NCI-H1694 (cell line): Measurements from ENCODE around the gene PRR19.
A peak's percentile ranks its signal among the peaks of the same experiment; 100 is the strongest.

Experiments
- DNase-seq: peaks from one replicate; lab custom pipeline; 2025; lab: John Stamatoyannopoulos, UW

The PRR19 gene

GRCh38 chr19:42295342-42295741 lies 6.6 kb upstream of the PRR19 start:
- DNase-seq, result no peak

DNA sequence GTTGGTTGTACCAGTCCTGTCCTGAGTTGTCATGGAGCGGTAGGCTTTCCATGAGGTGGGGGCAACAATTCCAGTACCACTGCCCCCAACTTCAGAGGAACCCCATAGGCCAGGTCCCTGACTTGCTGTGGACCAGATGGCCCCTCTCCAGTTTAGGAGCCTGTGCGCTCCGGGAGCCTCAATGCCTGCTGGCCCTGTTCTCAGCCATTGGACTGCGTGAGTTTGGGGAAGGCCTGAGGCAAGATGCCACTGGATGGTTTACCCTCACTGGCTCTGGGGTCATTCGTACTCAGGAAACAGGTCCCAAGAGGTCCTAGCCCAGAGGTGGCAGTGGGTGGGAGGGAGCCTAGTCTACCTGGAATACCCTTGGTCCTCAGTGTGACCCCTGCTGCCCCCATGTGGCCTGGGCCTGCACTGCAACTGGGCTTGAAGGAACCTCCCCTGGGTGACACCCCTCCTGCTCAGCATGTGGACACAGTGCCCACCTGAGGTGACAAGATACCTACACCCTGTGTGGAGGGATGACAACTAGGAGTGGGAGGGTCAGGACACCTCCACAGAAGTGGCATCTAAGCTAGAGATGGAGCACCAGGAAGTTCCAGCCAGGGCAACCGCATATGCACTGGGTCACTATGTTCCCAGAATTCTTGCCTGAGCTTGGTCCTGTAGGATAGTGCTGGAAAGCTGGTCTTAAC lies 6.0 kb upstream of the PRR19 start:
- DNase-seq, result peak; percentile 84

- no peak for DNase-seq
These were observed 4.9 kb upstream of the PRR19 start for GRCh38 chr19:42297039-42297438.

- no peak for DNase-seq
These were observed 1.2 kb downstream of the PRR19 start for GRCh38 chr19:42303101-42303464.

DNA sequence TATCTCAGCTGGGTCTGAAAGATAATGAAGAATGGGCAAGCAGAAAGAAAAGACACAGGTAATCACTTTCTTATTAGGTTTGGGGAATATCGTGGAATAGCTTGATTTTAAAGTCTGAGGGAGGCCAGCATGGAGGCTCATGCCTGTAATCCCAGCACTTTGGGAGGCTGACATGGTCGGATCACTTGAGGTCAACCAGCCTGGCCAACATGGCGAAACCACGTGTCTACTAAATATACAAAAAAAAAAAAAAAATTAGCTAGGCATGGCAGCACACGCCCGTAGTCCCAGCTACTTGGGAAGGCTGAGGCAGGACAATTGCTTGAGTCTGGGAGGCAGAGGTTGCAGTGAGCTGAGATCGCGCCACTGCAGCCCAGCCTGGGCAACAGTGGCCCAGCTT lies 1.9 kb downstream of the PRR19 start:
- DNase-seq, result no peak

GRCh38 chr19:42306646-42307045 lies 4.7 kb downstream of the PRR19 start:
- DNase-seq, result no peak

DNA sequence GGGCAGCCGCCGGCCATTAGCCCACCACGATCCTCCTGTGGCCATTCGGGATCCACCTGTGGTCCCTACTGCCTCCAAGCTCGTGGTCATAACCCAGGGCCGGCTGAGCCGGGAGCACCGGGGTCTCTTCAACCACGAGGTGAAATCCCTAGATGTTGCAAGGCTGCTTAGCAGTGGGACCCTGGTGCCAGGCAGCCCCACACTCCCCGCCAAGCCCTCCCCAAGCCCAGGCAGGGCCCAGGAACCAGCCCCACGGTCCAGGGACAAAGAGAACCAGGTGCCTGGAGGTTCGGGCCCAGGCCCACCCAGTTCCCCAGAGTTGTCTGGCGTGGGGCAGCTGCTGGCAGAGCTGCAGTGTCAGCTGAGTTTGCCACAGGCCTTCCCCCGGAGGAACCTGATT lies 7.8 kb downstream of the PRR19 start:
- no peak for DNase-seq

GRCh38 chr19:42311657-42312056 lies 9.7 kb downstream of the PRR19 start:
- DNase-seq, result no peak

GRCh38 chr19:42312370-42312769 lies 10.4 kb downstream of the PRR19 start:
- DNase-seq, result no peak

GRCh38 chr19:42313096-42313839 lies 11.3 kb downstream of the PRR19 start, which contains the start of gene TMEM145:
Gene TMEM145 (plus strand): TSS chr19:42313309. CDS start chr19:42313377, 68 bp downstream.
- DNase-seq, result no peak

- DNase-seq, result no peak
These were observed 12.2 kb downstream of the PRR19 start for GRCh38 chr19:42313840-42314755.

- no peak for DNase-seq
These were observed 13.1 kb downstream of the PRR19 start for GRCh38 chr19:42315024-42315423.

DNA sequence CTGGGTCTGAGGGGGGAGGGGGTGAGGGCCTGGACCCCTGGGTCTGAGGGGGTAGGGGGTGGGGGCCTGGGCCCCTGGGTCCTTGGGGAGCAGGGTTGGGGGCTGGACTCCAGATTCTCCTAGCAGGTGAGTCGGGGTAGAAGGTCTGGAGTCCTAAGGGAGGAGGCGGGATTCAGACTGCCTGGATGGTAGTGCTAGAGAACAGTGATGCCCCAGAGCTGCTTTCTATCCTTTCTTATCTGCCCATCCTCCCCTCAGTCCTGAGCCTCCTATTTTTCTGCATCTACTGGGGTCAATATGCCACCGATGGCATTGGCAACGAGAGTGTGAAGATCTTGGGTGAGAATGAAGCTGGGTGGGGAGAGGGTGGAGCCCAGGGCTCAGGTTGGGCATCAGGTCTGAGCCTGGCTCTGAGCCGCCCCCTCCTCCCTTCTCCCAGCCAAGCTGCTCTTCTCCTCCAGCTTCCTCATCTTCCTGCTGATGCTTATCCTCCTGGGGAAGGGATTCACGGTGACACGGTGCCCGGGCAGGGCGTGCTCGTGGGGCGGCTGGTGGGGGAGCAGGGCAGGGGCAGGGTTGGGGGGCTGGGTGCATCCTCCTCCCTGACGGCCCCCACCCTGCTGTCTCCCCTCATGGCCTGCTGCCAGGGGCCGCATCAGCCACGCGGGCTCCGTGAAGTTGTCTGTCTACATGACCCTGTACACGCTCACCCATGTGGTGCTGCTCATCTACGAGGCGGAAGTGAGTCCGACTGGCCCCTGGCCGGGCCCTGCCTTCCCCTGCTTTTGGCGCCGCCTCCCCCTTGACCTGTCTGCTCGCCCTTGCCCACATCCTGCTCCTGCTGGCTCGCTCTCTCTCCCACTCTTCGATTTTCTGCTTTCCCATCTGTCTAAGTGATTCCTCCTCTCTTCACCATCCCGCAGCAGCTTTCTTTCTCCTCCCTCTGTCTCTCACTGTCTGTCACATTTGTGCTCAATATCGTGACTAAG lies 14.6 kb downstream of the PRR19 start:
- DNase-seq, result peak; percentile 49

- DNase-seq, result no peak
These were observed 15.6 kb downstream of the PRR19 start for GRCh38 chr19:42317535-42317934.

GRCh38 chr19:42322305-42322704 lies 20.4 kb downstream of the PRR19 start:
- DNase-seq, result no peak

DNA sequence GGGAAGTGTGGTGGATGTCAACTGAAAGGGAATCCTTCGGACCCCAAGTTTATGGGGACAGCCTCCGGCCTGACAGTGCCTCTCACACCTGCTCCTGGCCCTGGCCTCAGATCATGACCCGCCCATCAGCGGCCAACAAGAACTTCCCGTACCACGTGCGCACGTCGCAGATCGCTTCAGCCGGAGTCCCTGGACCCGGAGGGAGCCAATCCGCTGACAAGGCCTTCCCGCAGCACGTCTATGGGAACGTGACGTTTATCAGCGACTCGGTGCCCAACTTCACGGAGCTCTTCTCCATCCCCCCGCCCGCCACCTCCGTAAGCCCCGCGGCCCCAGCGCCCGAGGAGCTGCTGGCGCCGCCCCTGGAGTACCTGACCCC lies 21.5 kb downstream of the PRR19 start:
- DNase-seq, result no peak

DNA sequence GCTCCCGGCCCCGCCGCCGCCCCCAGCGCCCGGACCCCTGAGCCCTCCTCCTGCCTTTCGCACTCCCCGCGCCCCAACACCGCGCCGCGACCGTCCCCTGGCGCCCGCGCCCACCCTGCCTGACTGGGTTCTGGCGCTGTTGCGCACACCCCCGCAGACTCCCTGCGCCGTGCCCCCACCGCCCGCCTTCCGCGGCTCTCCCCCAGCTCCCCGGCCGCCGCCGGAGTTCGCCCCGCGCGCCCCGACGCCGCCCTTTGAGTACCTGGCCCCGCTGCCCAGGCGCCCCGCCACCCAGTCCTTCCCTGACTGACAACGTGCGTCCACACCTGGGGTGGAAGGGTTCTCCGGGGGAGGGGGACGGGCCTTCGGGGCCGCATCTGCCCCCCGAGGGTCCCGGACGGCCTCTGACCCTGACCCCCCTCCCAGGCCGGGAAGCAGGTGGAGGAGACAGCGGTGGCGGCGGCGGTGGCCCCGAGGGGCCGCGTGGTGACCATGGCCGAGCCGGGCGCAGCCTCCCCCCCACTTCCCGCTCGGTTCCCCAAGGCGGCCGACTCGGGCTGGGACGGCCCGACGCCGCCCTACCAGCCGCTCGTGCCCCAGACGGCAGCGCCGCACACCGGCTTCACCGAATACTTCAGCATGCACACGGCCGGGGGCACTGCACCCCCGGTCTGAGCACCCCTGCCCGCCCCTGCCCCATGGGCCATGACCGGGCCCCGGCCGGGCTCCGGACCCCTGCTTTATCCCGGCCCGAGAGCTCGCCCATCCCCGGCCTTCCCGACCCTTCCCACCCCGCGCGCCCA lies 22.1 kb downstream of the PRR19 start:
- no peak for DNase-seq

GRCh38 chr19:42324655-42325307 lies 22.8 kb downstream of the PRR19 start:
- DNase-seq, result no peak

GRCh38 chr19:42325308-42325895 lies 23.5 kb downstream of the PRR19 start, which contains the start of gene MEGF8:
Gene MEGF8 (plus strand): TSS chr19:42325635. CDS start chr19:42326244, 609 bp downstream.
- peak; percentile 99 for DNase-seq
